OCI-LY1 (cell line): ENCODE measurements around the gene CPA2.

Experiments
- EZH2 ChIP-seq: fragments of 200-600 bp; sonication (generic), shearing (Covaris generic); IDR thresholded peaks from 2 replicates; pipeline ENCODE4 v1.8.0; 2017; ENCODE audit warnings: borderline replicate concordance, mixed run types, mild to moderate bottlenecking, antibody characterized with exemption, low read length, moderate library complexity, mixed read lengths
- TF ChIP-seq, protein P1 (sequence below): fragments of 200-600 bp; sonication (generic), shearing (Covaris generic); IDR thresholded peaks from 2 replicates; pipeline ENCODE4 v1.5.1; 2017; ENCODE audit warnings: mild to moderate bottlenecking, antibody characterized with exemption, low read length, moderate library complexity, mixed read lengths

DNA sequence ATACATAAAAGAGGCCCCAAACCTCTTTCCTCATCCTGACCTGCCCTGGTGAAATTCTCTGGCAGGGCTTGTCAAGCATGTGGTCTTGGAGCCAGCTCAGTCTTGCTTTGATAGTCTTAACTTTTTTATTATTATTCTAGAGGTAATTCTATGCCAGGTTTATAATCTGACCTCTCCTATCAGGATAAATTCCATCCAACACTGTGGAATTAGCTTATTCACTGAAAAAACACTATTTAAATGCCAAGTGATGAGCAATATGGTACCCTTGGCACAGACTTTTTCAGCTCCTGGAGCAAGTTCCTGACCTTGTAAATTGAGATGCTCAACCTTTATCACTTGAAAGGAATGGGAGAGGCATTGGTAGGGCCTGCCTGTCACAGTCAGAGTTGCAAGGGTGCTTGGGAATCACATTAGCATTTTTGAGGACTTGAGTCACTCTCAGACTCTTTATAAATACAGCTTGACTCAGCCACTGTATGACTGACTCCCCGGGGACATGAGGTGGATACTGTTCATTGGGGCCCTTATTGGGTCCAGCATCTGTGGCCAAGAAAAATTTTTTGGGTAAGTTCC is 26.1 kb downstream of the CPA2 start, which contains the start of gene CPA4:
- TF ChIP-seq EZH2 = no peak
- TF ChIP-seq, protein P1, sequence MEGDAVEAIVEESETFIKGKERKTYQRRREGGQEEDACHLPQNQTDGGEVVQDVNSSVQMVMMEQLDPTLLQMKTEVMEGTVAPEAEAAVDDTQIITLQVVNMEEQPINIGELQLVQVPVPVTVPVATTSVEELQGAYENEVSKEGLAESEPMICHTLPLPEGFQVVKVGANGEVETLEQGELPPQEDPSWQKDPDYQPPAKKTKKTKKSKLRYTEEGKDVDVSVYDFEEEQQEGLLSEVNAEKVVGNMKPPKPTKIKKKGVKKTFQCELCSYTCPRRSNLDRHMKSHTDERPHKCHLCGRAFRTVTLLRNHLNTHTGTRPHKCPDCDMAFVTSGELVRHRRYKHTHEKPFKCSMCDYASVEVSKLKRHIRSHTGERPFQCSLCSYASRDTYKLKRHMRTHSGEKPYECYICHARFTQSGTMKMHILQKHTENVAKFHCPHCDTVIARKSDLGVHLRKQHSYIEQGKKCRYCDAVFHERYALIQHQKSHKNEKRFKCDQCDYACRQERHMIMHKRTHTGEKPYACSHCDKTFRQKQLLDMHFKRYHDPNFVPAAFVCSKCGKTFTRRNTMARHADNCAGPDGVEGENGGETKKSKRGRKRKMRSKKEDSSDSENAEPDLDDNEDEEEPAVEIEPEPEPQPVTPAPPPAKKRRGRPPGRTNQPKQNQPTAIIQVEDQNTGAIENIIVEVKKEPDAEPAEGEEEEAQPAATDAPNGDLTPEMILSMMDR = no peak
